ENCODE results near the gene PRSS12. TPM values are rescaled to one million over a fixed set of nuclear protein-coding genes. Genes with fewer than 3 reads are reported as not detected.
A peak's percentile ranks its signal among the peaks of the same experiment; 100 is the strongest.
"Not testable (repeated sequence)": the region's sequence is repeated elsewhere in the genome, so short reads cannot be mapped to it uniquely, and the experiment has no call there.

PRSS12 gene
- polyA plus RNA-seq, 1 of the 3 experiments (the other 2 are of a cell fraction), result 137 TPM

GRCh38 chr4:118352843-118353533, at the start of gene PRSS12 (continued):
- 0 out of 2 replicates have a peak, but pooled peaks have one; percentile 30 for TF ChIP-seq REST (IDR thresholded peaks at IDR 0.05; ENCODE audit: low read depth, low read length)

- no peak overlapping the region for H3K4me3 ChIP-seq (ENCODE audit: low read depth in 2 of 2, low read length in 1 of 2)
- TF ChIP-seq TEAD4 (IDR thresholded peaks at IDR 0.05; ENCODE audit: borderline replicate concordance, insufficient read depth), result no peak
- no peak for TF ChIP-seq EZH2phosphoT487 (IDR thresholded peaks at IDR 0.05; ENCODE audit: borderline replicate concordance, low read depth)
- TF ChIP-seq CHD2 (IDR thresholded peaks at IDR 0.05; ENCODE audit: low read length, partially characterized antibody), result no peak
- no peaks in the 10 kb centered on the region for H3K27me3 ChIP-seq (ENCODE audit: insufficient read depth)
- no peaks in the 10 kb centered on the region for H3K36me3 ChIP-seq (replicated peaks in 1 of 2; ENCODE audit: control insufficient read depth in 1 of 2, insufficient read depth in 2 of 2, low read length in 1 of 2)
- H3K9me3 ChIP-seq, result no peaks in the 10 kb centered on the region
- no peak overlapping the region for H3K9ac ChIP-seq
- H4K20me1 ChIP-seq (ENCODE audit: insufficient read depth), result no peaks in the 10 kb centered on the region
- H2AFZ ChIP-seq (ENCODE audit: low read depth), result peak overlapping the region; percentile 13; the same call in 1 of the 2 replicates
- WGBS (ENCODE audit: low lambda C conversion rate), result 64% methylated on average over 3 of the region's 3 CpGs
- H3K79me2 ChIP-seq (ENCODE audit: insufficient read depth), result no peaks in the 10 kb centered on the region
- H3K9me2 ChIP-seq, result no peaks in the 10 kb centered on the region
- DNase-seq, result no peak
- H3K4me1 ChIP-seq (ENCODE audit: control insufficient read depth in 1 of 2, insufficient read depth in 2 of 2, low read depth in 1 of 2, low read length in 1 of 2), result peaks cover 10 to 13% of the 10 kb centered on the region in 2 experiments; a peak in 3 of 4 replicates
- H3K4me2 ChIP-seq, result no peak overlapping the region
- ChIA-PET CTCF (no interaction called here), POLR2A (no interaction called here)
- H3K27ac ChIP-seq (ENCODE audit: low read depth in 2 of 2, low read length in 1 of 2), result no peak overlapping the region
- H3F3A ChIP-seq (replicated peaks; ENCODE audit: insufficient read depth), result no peaks in the 10 kb centered on the region
Measured at GRCh38 chr4:118400356-118400755, 47.6 kb upstream of the PRSS12 start.

GRCh38 chr4:118399883-118400282, 47.1 kb upstream of the PRSS12 start:
- H3K27ac ChIP-seq (ENCODE audit: low read depth in 2 of 2, low read length in 1 of 2); H3F3A ChIP-seq (replicated peaks; ENCODE audit: insufficient read depth); H3K79me2 ChIP-seq (ENCODE audit: insufficient read depth); H3K9me3 ChIP-seq; H3K9ac ChIP-seq; H3K36me3 ChIP-seq (replicated peaks in 1 of 2; ENCODE audit: control insufficient read depth in 1 of 2, insufficient read depth in 2 of 2, low read length in 1 of 2); DNase-seq; H3K4me3 ChIP-seq (ENCODE audit: low read depth in 2 of 2, low read length in 1 of 2); POLR2A ChIA-PET; H3K27me3 ChIP-seq (ENCODE audit: insufficient read depth); H4K20me1 ChIP-seq (ENCODE audit: insufficient read depth); H3K4me2 ChIP-seq; H3K9me2 ChIP-seq; CTCF ChIA-PET: not testable (repeated sequence)
- peaks cover 14 to 17% of the 10 kb centered on the region in 2 experiments; a peak in 3 of 4 replicates for H3K4me1 ChIP-seq (ENCODE audit: control insufficient read depth in 1 of 2, insufficient read depth in 2 of 2, low read depth in 1 of 2, low read length in 1 of 2)
- H2AFZ ChIP-seq (ENCODE audit: low read depth), result peak overlapping the region; percentile 13; the same call in 1 of the 2 replicates
- WGBS (ENCODE audit: low lambda C conversion rate), result 84% methylated on average over 4 of the region's 4 CpGs
